ENCODE data around the gene ZNF681. TPM values are rescaled to one million over a fixed set of nuclear protein-coding genes. Genes with fewer than 3 reads are reported as not detected.
"Not testable (repeated sequence)": the region's sequence is repeated elsewhere in the genome, so short reads cannot be mapped to it uniquely, and the experiment has no call there.

ZNF681 gene
- total RNA-seq, 2 donors from 2014 or later, result 1.5 to 1.9 TPM

DNA sequence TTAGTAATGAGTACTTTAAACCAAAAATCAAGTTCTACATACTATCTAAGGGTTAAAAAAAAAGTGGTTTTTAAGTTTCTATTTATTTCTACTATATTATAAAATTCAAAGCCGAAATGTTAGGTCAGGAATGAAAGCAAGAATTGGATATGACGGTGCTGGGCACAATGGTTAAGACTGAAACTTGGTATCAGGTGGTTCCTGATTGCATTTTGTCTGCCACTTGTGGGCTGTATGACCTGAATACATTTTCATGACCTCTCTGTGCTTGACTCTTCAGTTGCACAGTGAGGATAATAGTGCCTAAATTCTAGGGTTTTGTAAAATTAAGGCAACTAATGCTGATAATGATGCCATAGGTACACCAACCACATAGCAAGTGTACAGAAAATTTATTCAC is 49.3 kb downstream of the ZNF681 start:
- no peaks in the 10 kb centered on the region for H3K4me1 Mint-ChIP-seq
- no peak overlapping the region for H3K4me3 Mint-ChIP-seq
- no peak overlapping the region for H3K27ac Mint-ChIP-seq
- DNase-seq (no peak), ATAC-seq (no peak)
- no peaks in the 10 kb centered on the region for H3K9me3 ChIP-seq (ENCODE audit: control insufficient read depth, low read length, poor library complexity, severe bottlenecking)
- H3K27me3 Mint-ChIP-seq, result no peaks in the 10 kb centered on the region
- no peaks in the 10 kb centered on the region for H3K36me3 Mint-ChIP-seq (ENCODE audit: low read depth)

DNA sequence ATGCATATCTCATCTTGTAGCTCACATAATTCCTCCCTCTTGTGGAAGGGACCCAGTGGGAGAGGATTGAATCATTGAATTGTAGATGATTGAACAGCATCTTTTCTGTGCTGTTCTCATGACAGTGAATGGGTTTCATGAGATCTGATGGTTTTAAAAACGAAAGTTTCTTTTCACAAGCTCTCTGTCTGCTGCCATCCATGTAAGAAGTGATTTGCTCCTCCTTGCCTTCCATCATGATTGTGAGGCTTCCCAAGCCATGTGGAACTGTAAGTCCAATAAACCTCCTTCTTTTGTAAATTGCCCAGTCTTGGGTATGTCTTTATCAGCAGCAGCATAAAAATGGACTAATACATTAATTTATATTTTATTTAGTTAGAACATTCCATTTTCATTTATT is 52.0 kb downstream of the ZNF681 start:
- ATAC-seq, result no peak
- DNase-seq, result no peak
- H3K27ac Mint-ChIP-seq, result no peak overlapping the region
- H3K9me3 ChIP-seq (ENCODE audit: control insufficient read depth, low read length, poor library complexity, severe bottlenecking), result no peaks in the 10 kb centered on the region
- H3K4me3 Mint-ChIP-seq, result no peak overlapping the region
- no peaks in the 10 kb centered on the region for H3K27me3 Mint-ChIP-seq
- H3K36me3 Mint-ChIP-seq (ENCODE audit: low read depth), result no peaks in the 10 kb centered on the region
- H3K4me1 Mint-ChIP-seq, result no peaks in the 10 kb centered on the region

DNA sequence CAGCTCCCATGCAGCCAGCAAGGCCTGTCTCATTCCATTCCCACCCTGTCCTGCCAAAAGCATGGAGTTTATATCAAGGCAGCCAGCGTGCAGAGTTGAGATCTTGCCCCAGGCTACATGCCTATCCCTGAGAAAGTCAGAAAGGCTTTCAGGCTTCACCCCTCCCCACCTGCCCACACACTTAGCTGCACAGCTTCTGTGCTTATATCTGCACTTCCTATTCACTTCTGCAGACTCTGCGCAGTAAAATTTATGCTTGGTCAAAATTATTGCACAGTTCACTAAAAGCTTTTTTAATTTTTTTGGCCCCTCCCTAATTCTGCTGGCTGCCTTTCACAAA is 59.2 kb downstream of the ZNF681 start:
- ATAC-seq (no peak), DNase-seq (no peak)
- peaks cover 2% of the 10 kb centered on the region for H3K9me3 ChIP-seq (ENCODE audit: control insufficient read depth, low read length, poor library complexity, severe bottlenecking)
- Mint-ChIP-seq H3K27ac (no peak overlapping the region), H3K4me1 (no peaks in the 10 kb centered on the region), H3K36me3 (ENCODE audit: low read depth) (peaks cover 2% of the 10 kb centered on the region), H3K4me3 (no peak overlapping the region), H3K27me3 (no peaks in the 10 kb centered on the region)

DNA sequence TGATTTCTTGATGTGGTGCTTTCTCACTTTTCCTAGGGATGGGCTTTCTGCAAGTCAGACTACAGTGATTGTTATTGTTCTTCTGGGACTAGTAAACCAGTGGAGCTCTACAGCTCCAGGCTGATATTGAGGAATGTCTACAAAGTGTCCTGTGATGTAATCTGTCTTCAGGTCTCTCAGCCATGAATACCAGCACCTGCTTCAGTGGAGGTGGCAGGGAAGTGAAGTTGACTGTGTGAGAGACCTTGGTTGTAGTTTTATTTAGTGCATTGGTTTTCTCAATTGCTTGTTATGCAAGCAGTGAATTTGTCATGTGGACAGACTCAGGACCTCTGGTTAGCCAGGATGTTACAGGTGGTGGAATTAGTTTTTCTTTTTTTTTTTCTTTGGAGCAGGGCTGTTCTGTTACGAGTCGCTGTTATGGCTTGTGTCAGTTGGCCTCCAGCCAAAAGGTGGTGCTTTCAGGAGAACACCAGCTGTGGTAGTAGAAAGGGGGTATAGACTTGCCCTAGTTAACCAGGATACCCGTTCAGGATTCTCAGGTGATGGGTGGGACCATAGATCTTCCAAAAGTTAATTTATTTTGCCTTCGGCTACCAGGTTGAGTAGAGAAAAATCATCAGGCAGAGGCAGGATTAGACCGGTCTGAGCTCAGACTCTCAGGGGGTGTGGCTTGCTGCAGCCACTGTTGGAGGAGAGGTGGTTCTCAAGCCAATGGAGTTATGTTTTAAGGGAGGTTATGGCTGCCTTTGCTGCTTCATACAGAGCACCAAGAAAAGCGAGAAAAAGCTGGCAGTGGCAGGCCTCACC is 59.8 kb downstream of the ZNF681 start:
- Mint-ChIP-seq H3K27me3 (no peaks in the 10 kb centered on the region), H3K27ac (no peak overlapping the region), H3K4me1 (no peaks in the 10 kb centered on the region), H3K4me3 (no peak overlapping the region), H3K36me3 (ENCODE audit: low read depth) (peaks cover 2% of the 10 kb centered on the region)
- DNase-seq (no peak), ATAC-seq (no peak)
- H3K9me3 ChIP-seq (ENCODE audit: control insufficient read depth, low read length, poor library complexity, severe bottlenecking), result peaks cover 2% of the 10 kb centered on the region

DNA sequence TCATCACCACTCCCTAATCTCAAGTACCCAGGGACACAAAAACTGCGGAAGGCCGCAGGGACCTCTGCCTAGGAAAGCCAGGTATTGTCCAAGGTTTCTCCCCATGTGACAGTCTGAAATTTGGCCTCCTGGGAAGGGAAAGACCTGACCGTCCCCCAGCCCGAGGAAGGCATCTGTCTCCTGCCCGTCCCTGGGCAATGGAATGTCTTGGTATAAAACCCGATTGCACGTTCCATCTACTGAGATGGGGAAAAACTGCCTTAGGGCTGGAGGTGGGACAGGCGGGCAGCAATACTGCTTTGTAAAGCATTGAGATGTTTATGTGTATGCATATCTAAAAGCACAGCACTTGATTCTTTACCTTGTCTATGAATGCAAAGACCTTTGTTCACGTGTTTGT is 65.8 kb downstream of the ZNF681 start:
- not testable (repeated sequence) for H3K27me3 Mint-ChIP-seq; H3K9me3 ChIP-seq (ENCODE audit: control insufficient read depth, low read length, poor library complexity, severe bottlenecking); DNase-seq; H3K4me3 Mint-ChIP-seq; H3K4me1 Mint-ChIP-seq; H3K36me3 Mint-ChIP-seq (ENCODE audit: low read depth); ATAC-seq; H3K27ac Mint-ChIP-seq

Other genes with a start within 250 kb of the ZNF681 start
- 10 to 100 TPM; 17.7 to 19.5 TPM for gene ZNF675, start 71.7 kb downstream of the ZNF681 start, total RNA-seq
- gene ZNF726, start 156.0 kb upstream of the ZNF681 start, total RNA-seq, result 1 to 10 TPM; 2.8 to 3.3 TPM

Data from T-helper 17 cell (primary cell).